ENCODE results near the gene ZFP69B. TPM values are rescaled to one million over a fixed set of nuclear protein-coding genes. Genes with fewer than 3 reads are reported as not detected.

The ZFP69B gene
- total RNA-seq: 3.5 TPM
- polyA plus RNA-seq (ENCODE audit: insufficient read depth in 1 of 8, insufficient read length in 8 of 8, low replicate concordance in 1 of 8): 1 to 10 TPM; 2.0 to 5.0 (median 3.2) TPM
- long read RNA-seq, donor 1: 0 reads
- long read RNA-seq, donor 2: 0 reads
- long read RNA-seq, donor 3: 0 reads
- long read RNA-seq, donor 4, partial matches to known transcripts: 0 of 1 reads
- long read RNA-seq, donor 4, other reads (novel, unspliced or antisense): 0 of 1 reads
- long read RNA-seq, donor 5, partial matches to known transcripts: 0 of 1 reads
- long read RNA-seq, donor 5, other reads (novel, unspliced or antisense): 0 of 1 reads
- long read RNA-seq, donor 6, partial matches to known transcripts: 0 of 1 reads
- long read RNA-seq, donor 6, other reads (novel, unspliced or antisense): 0 of 1 reads
- long read RNA-seq, donor 7, partial matches to known transcripts: 0 of 1 reads
- long read RNA-seq, donor 7, other reads (novel, unspliced or antisense): 0 of 1 reads
- long read RNA-seq, donor 8: 0 reads
- long read RNA-seq, donor 9: 0 reads
- long read RNA-seq, donor 10, partial matches to known transcripts: 0 of 1 reads
- long read RNA-seq, donor 10, other reads (novel, unspliced or antisense): 0 of 1 reads
- long read RNA-seq, donor 11, partial matches to known transcripts: 0 of 1 reads
- long read RNA-seq, donor 11, other reads (novel, unspliced or antisense): 0 of 1 reads

GRCh38 chr1:40449684-40450494 is at the start of gene ZFP69B:
TSS of gene ZFP69B (plus strand) at chr1:40450476. CDS start at chr1:40450962, 486 bp downstream.
- H3K27me3 ChIP-seq (ENCODE audit: control insufficient read depth, insufficient read depth, low read length): no peaks in the 10 kb centered on the region
- peaks cover 16% of the 10 kb centered on the region for H3K9me3 ChIP-seq (replicated peaks; ENCODE audit: control insufficient read depth, low read depth, low read length)
- peaks cover 8% of the 10 kb centered on the region for H3K4me1 ChIP-seq (ENCODE audit: control insufficient read depth, insufficient read depth, low read length)
- under 1% methylated on average over 56 of the region's 64 CpGs for WGBS (ENCODE audit: insufficient coverage)
- peak within 1 kb of the TSS; percentile 92 for H3K27ac ChIP-seq (ENCODE audit: low read length)
- H3K36me3 ChIP-seq (ENCODE audit: control insufficient read depth, insufficient read depth, low read length): peaks cover 4% of the 10 kb centered on the region
- peak within 1 kb of the TSS; percentile 84 for H3K4me3 ChIP-seq (ENCODE audit: low read length)
- DNase-seq: peak; percentile 96

GRCh38 chr1:40401473-40402201 is 48.6 kb upstream of the ZFP69B start:
- H3K4me1 ChIP-seq (ENCODE audit: control insufficient read depth, insufficient read depth, low read length): no peaks in the 10 kb centered on the region
- H3K27me3 ChIP-seq (ENCODE audit: control insufficient read depth, insufficient read depth, low read length): no peaks in the 10 kb centered on the region
- no peaks in the 10 kb centered on the region for H3K9me3 ChIP-seq (replicated peaks; ENCODE audit: control insufficient read depth, low read depth, low read length)
- no peak overlapping the region for H3K27ac ChIP-seq (ENCODE audit: low read length)
- H3K36me3 ChIP-seq (ENCODE audit: control insufficient read depth, insufficient read depth, low read length): no peaks in the 10 kb centered on the region
- H3K4me3 ChIP-seq (ENCODE audit: low read length): no peak overlapping the region
- no CpG with 5 or more reads among the region's 7 CpGs for WGBS (ENCODE audit: insufficient coverage)
- DNase-seq: peak; percentile 57

- Histone ChIP-seq H3K9me3 (replicated peaks; ENCODE audit: control insufficient read depth, low read depth, low read length) (no peaks in the 10 kb centered on the region), H3K36me3 (ENCODE audit: control insufficient read depth, insufficient read depth, low read length) (no peaks in the 10 kb centered on the region), H3K27me3 (ENCODE audit: control insufficient read depth, insufficient read depth, low read length) (no peaks in the 10 kb centered on the region), H3K4me3 (ENCODE audit: low read length) (no peak overlapping the region), H3K27ac (ENCODE audit: low read length) (no peak overlapping the region), H3K4me1 (ENCODE audit: control insufficient read depth, insufficient read depth, low read length) (no peaks in the 10 kb centered on the region)
- DNase-seq: peak; percentile 72
- WGBS (ENCODE audit: insufficient coverage): 74% methylated on average over 5 of the region's 11 CpGs
These were observed 45.4 kb upstream of the ZFP69B start for GRCh38 chr1:40404670-40405462.

- Histone ChIP-seq H3K27ac (ENCODE audit: low read length) (no peak overlapping the region), H3K9me3 (replicated peaks; ENCODE audit: control insufficient read depth, low read depth, low read length) (no peaks in the 10 kb centered on the region), H3K4me3 (ENCODE audit: low read length) (no peak overlapping the region), H3K36me3 (ENCODE audit: control insufficient read depth, insufficient read depth, low read length) (no peaks in the 10 kb centered on the region), H3K27me3 (ENCODE audit: control insufficient read depth, insufficient read depth, low read length) (no peaks in the 10 kb centered on the region), H3K4me1 (ENCODE audit: control insufficient read depth, insufficient read depth, low read length) (no peaks in the 10 kb centered on the region)
- WGBS (ENCODE audit: insufficient coverage): 100% methylated on average over 1 of the region's 4 CpGs
- DNase-seq: no peak
These were observed 44.5 kb upstream of the ZFP69B start for GRCh38 chr1:40405812-40406211.

- H3K36me3 ChIP-seq (ENCODE audit: control insufficient read depth, insufficient read depth, low read length): no peaks in the 10 kb centered on the region
- H3K4me1 ChIP-seq (ENCODE audit: control insufficient read depth, insufficient read depth, low read length): no peaks in the 10 kb centered on the region
- no peaks in the 10 kb centered on the region for H3K9me3 ChIP-seq (replicated peaks; ENCODE audit: control insufficient read depth, low read depth, low read length)
- DNase-seq: no peak
- no peak overlapping the region for H3K27ac ChIP-seq (ENCODE audit: low read length)
- H3K27me3 ChIP-seq (ENCODE audit: control insufficient read depth, insufficient read depth, low read length): no peaks in the 10 kb centered on the region
- no peak overlapping the region for H3K4me3 ChIP-seq (ENCODE audit: low read length)
These were observed 42.8 kb upstream of the ZFP69B start for GRCh38 chr1:40407453-40407852.

GRCh38 chr1:40409467-40409866 is 40.8 kb upstream of the ZFP69B start:
- Histone ChIP-seq H3K9me3 (replicated peaks; ENCODE audit: control insufficient read depth, low read depth, low read length) (no peaks in the 10 kb centered on the region), H3K27ac (ENCODE audit: low read length) (no peak overlapping the region), H3K4me3 (ENCODE audit: low read length) (no peak overlapping the region), H3K27me3 (ENCODE audit: control insufficient read depth, insufficient read depth, low read length) (no peaks in the 10 kb centered on the region), H3K4me1 (ENCODE audit: control insufficient read depth, insufficient read depth, low read length) (no peaks in the 10 kb centered on the region), H3K36me3 (ENCODE audit: control insufficient read depth, insufficient read depth, low read length) (peaks cover 7% of the 10 kb centered on the region)
- 60% methylated on average over 2 of the region's 4 CpGs for WGBS (ENCODE audit: insufficient coverage)
- DNase-seq: no peak

GRCh38 chr1:40411294-40411693 is 39.0 kb upstream of the ZFP69B start:
- Histone ChIP-seq H3K9me3 (replicated peaks; ENCODE audit: control insufficient read depth, low read depth, low read length) (no peaks in the 10 kb centered on the region), H3K27me3 (ENCODE audit: control insufficient read depth, insufficient read depth, low read length) (no peaks in the 10 kb centered on the region), H3K36me3 (ENCODE audit: control insufficient read depth, insufficient read depth, low read length) (peaks cover 24% of the 10 kb centered on the region), H3K4me3 (ENCODE audit: low read length) (no peak overlapping the region), H3K27ac (ENCODE audit: low read length) (no peak overlapping the region), H3K4me1 (ENCODE audit: control insufficient read depth, insufficient read depth, low read length) (no peaks in the 10 kb centered on the region)
- no peak for DNase-seq
- 67% methylated on average over 1 of the region's 5 CpGs for WGBS (ENCODE audit: insufficient coverage)

- Histone ChIP-seq H3K4me3 (ENCODE audit: low read length) (no peak overlapping the region), H3K36me3 (ENCODE audit: control insufficient read depth, insufficient read depth, low read length) (peaks cover 29% of the 10 kb centered on the region), H3K27ac (ENCODE audit: low read length) (no peak overlapping the region), H3K4me1 (ENCODE audit: control insufficient read depth, insufficient read depth, low read length) (no peaks in the 10 kb centered on the region), H3K9me3 (replicated peaks; ENCODE audit: control insufficient read depth, low read depth, low read length) (no peaks in the 10 kb centered on the region), H3K27me3 (ENCODE audit: control insufficient read depth, insufficient read depth, low read length) (no peaks in the 10 kb centered on the region)
- no peak for DNase-seq
- no CpG with 5 or more reads among the region's 2 CpGs for WGBS (ENCODE audit: insufficient coverage)
These were observed 38.4 kb upstream of the ZFP69B start for GRCh38 chr1:40411843-40412242.

GRCh38 chr1:40413527-40414252 is 36.6 kb upstream of the ZFP69B start:
- H3K36me3 ChIP-seq (ENCODE audit: control insufficient read depth, insufficient read depth, low read length): peaks cover 37% of the 10 kb centered on the region
- H3K27ac ChIP-seq (ENCODE audit: low read length): no peak overlapping the region
- H3K9me3 ChIP-seq (replicated peaks; ENCODE audit: control insufficient read depth, low read depth, low read length): no peaks in the 10 kb centered on the region
- no peak for DNase-seq
- no peaks in the 10 kb centered on the region for H3K27me3 ChIP-seq (ENCODE audit: control insufficient read depth, insufficient read depth, low read length)
- no CpG with 5 or more reads among the region's 6 CpGs for WGBS (ENCODE audit: insufficient coverage)
- H3K4me3 ChIP-seq (ENCODE audit: low read length): no peak overlapping the region
- no peaks in the 10 kb centered on the region for H3K4me1 ChIP-seq (ENCODE audit: control insufficient read depth, insufficient read depth, low read length)

Measured in muscle of leg (tissue), 16 donors.